Measurements from ENCODE around the gene ITIH4.

DNA sequence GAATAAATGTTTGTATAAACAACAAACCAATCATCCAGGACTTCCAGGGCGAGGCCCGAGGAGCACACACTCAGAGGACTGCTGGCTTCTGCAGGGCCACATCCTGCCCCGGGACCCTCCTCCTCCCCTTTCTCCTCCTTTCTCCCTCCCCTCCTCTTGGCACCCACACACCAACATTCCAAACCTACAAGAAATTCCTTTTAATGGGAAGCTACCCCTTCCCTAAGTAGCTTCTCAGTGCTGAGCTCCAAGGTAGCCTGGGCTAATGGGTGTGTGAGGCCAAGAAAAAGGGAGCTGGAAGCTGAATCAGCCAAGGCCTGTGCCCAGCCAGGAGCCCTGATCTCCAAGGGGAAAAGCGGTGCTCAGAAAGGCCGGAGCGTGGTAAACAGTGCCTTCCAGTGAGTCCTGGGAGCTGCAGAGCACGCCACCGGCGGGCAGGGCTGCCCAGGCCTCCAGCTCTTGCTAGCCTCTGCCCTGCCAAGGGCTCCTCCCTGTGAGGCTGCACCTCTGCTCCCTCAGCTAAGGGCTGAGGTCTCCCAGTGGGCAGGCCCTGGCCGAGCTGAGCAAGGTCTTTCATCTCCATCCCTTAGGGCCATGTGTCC is 32.0 kb downstream of the ITIH4 start:
- TF ChIP-seq POLR2AphosphoS5 (IDR thresholded peaks at IDR 0.05; ENCODE audit: control insufficient read depth, insufficient read depth, low read depth, low read length): no peak
- TF ChIP-seq FOXA1 (IDR thresholded peaks at IDR 0.05; ENCODE audit: borderline replicate concordance): no peak
- TF ChIP-seq HCFC1 (IDR thresholded peaks at IDR 0.05; ENCODE audit: low read depth, low read length): no peak
- TF ChIP-seq NFE2L1 (tag; IDR thresholded peaks at IDR 0.05; ENCODE audit: borderline replicate concordance, low read depth): no peak
- no peak for TF ChIP-seq TAL1 (IDR thresholded peaks at IDR 0.05)
- no peak for TF ChIP-seq YY1 (IDR thresholded peaks at IDR 0.05; ENCODE audit: borderline replicate concordance in 1 of 3, control insufficient read depth in 1 of 3, extremely low read depth in 1 of 3, insufficient read depth in 3 of 3, insufficient read length in 1 of 3, insufficient replicate concordance in 2 of 3, low read depth in 1 of 3, low read length in 2 of 3)
- TF ChIP-seq PML (IDR thresholded peaks at IDR 0.05; ENCODE audit: low read length): no peak
- no peak for TF ChIP-seq CAMTA2 (CRISPR knock-in tag; conservative IDR thresholded peaks at IDR 0.05)
- TF ChIP-seq CBX2 (IDR thresholded peaks at IDR 0.05; ENCODE audit: insufficient read depth, low read length, poor library complexity, severe bottlenecking): no peak
- TF ChIP-seq TEAD1 (CRISPR knock-in tag; IDR thresholded peaks at IDR 0.05): no peak
- TF ChIP-seq, protein P1, sequence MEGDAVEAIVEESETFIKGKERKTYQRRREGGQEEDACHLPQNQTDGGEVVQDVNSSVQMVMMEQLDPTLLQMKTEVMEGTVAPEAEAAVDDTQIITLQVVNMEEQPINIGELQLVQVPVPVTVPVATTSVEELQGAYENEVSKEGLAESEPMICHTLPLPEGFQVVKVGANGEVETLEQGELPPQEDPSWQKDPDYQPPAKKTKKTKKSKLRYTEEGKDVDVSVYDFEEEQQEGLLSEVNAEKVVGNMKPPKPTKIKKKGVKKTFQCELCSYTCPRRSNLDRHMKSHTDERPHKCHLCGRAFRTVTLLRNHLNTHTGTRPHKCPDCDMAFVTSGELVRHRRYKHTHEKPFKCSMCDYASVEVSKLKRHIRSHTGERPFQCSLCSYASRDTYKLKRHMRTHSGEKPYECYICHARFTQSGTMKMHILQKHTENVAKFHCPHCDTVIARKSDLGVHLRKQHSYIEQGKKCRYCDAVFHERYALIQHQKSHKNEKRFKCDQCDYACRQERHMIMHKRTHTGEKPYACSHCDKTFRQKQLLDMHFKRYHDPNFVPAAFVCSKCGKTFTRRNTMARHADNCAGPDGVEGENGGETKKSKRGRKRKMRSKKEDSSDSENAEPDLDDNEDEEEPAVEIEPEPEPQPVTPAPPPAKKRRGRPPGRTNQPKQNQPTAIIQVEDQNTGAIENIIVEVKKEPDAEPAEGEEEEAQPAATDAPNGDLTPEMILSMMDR (IDR thresholded peaks at IDR 0.05 in 2 of 3, conservative IDR thresholded peaks at IDR 0.05 in 1 of 3; ENCODE audit: insufficient read depth in 2 of 3, low read depth in 1 of 3, low read length in 3 of 3): no peak
- TF ChIP-seq ZNF263 (CRISPR knock-in tag; IDR thresholded peaks at IDR 0.05; ENCODE audit: borderline replicate concordance): no peak
- no peak for TF ChIP-seq REST (IDR thresholded peaks at IDR 0.05; ENCODE audit: borderline replicate concordance)
- TF ChIP-seq REST (CRISPR knock-in tag; IDR thresholded peaks at IDR 0.05; ENCODE audit: low read depth): no peak
- no peak for TF ChIP-seq EZH2 (IDR thresholded peaks at IDR 0.05; ENCODE audit: borderline replicate concordance, low read depth, low read length)

All from K562 (cell line).